Measurements from ENCODE around the gene LRRC58.

Gene LRRC58

DNA sequence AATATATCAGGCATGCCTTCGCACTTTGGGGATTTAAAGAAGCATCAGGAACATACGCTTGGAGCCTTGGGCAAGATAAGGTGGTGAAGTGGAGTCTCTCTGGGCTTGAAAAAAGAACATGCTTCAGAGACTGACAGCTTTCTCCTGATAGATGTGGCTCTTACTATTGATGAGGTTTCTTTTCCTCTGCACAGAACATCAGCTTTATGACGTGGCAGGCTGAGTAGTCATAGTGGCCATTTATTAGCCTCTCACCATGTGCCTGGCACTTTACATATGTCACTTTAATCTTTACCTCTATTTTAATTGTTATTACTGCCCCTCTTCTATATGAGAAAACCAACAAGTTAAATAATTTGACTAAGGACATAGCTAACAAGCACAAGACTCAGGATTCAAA is 19.0 kb upstream of the LRRC58 start:
- ATAC-seq (ENCODE audit: low read depth) (no peak), DNase-seq (ENCODE audit: low spot score) (no peak)
- H3K27ac ChIP-seq (ENCODE audit: poor library complexity, severe bottlenecking): no peak overlapping the region
- H3K4me3 ChIP-seq (ENCODE audit: severe bottlenecking): no peak overlapping the region
- TF ChIP-seq, protein P1, sequence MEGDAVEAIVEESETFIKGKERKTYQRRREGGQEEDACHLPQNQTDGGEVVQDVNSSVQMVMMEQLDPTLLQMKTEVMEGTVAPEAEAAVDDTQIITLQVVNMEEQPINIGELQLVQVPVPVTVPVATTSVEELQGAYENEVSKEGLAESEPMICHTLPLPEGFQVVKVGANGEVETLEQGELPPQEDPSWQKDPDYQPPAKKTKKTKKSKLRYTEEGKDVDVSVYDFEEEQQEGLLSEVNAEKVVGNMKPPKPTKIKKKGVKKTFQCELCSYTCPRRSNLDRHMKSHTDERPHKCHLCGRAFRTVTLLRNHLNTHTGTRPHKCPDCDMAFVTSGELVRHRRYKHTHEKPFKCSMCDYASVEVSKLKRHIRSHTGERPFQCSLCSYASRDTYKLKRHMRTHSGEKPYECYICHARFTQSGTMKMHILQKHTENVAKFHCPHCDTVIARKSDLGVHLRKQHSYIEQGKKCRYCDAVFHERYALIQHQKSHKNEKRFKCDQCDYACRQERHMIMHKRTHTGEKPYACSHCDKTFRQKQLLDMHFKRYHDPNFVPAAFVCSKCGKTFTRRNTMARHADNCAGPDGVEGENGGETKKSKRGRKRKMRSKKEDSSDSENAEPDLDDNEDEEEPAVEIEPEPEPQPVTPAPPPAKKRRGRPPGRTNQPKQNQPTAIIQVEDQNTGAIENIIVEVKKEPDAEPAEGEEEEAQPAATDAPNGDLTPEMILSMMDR (IDR thresholded peaks at IDR 0.05; ENCODE audit: poor library complexity, severe bottlenecking): no peak
- no peaks in the 10 kb centered on the region for H3K4me1 ChIP-seq (ENCODE audit: insufficient read depth, poor library complexity, severe bottlenecking)
- H3K36me3 ChIP-seq (ENCODE audit: low read depth): no peaks in the 10 kb centered on the region
- H3K27me3 ChIP-seq (ENCODE audit: insufficient read depth, poor library complexity, severe bottlenecking): peaks cover 17% of the 10 kb centered on the region
- H3K9me3 ChIP-seq (ENCODE audit: severe bottlenecking): no peaks in the 10 kb centered on the region

DNA sequence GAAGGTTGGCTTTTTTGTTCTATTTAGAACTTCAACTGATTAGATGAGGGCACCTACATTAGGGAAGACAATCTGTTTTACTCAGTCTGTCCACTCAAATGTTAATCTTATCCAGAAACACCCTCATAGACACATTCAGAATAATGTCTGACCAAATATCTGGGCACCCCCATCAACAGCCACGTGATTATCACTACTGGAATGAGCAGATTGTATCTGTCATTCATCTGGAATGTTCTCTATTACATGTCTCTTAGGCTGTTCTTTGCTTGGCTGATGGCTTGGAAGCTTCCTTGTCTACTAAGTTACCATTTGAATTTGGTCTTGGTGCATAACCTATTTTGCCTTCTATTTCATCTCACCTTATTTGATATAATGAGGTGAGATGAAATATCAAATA is 15.7 kb upstream of the LRRC58 start:
- peak; percentile 70; the same call in 2 of the 3 replicates for ATAC-seq (ENCODE audit: low read depth)
- no peak for DNase-seq (ENCODE audit: low spot score)
- no peak overlapping the region for H3K27ac ChIP-seq (ENCODE audit: poor library complexity, severe bottlenecking)
- no peaks in the 10 kb centered on the region for H3K9me3 ChIP-seq (ENCODE audit: severe bottlenecking)
- TF ChIP-seq, protein P1 (IDR thresholded peaks at IDR 0.05; ENCODE audit: poor library complexity, severe bottlenecking): no peak
- H3K4me3 ChIP-seq (ENCODE audit: severe bottlenecking): no peak overlapping the region
- H3K4me1 ChIP-seq (ENCODE audit: insufficient read depth, poor library complexity, severe bottlenecking): no peaks in the 10 kb centered on the region
- H3K36me3 ChIP-seq (ENCODE audit: low read depth): no peaks in the 10 kb centered on the region
- peaks cover 3% of the 10 kb centered on the region for H3K27me3 ChIP-seq (ENCODE audit: insufficient read depth, poor library complexity, severe bottlenecking)

DNA sequence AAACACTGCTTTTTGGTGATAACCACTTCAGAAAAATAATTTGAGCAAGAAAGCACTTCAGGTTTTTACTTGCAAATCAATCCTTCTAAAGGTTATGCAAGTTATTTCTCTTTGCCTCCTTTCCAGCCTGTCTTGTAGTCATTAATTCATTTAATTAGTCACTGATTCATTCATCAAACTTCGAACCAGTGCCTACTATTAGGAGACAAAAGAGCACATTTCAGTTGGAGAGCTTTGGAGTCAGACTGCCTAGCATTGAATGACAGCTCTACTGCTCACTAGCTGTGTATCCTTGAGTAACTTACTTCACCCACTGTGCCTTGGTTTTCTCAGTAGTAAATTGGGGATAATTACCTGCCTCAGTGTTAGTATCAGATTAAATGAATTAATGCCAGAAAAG is 14.9 kb upstream of the LRRC58 start:
- no peak for DNase-seq (ENCODE audit: low spot score)
- ATAC-seq (ENCODE audit: low read depth): no peak
- Histone ChIP-seq H3K4me1 (ENCODE audit: insufficient read depth, poor library complexity, severe bottlenecking) (no peaks in the 10 kb centered on the region), H3K27me3 (ENCODE audit: insufficient read depth, poor library complexity, severe bottlenecking) (peaks cover 3% of the 10 kb centered on the region), H3K36me3 (ENCODE audit: low read depth) (no peaks in the 10 kb centered on the region), H3K4me3 (ENCODE audit: severe bottlenecking) (no peak overlapping the region), H3K9me3 (ENCODE audit: severe bottlenecking) (no peaks in the 10 kb centered on the region), H3K27ac (ENCODE audit: poor library complexity, severe bottlenecking) (no peak overlapping the region)
- TF ChIP-seq, protein P1 (IDR thresholded peaks at IDR 0.05; ENCODE audit: poor library complexity, severe bottlenecking): no peak

DNA sequence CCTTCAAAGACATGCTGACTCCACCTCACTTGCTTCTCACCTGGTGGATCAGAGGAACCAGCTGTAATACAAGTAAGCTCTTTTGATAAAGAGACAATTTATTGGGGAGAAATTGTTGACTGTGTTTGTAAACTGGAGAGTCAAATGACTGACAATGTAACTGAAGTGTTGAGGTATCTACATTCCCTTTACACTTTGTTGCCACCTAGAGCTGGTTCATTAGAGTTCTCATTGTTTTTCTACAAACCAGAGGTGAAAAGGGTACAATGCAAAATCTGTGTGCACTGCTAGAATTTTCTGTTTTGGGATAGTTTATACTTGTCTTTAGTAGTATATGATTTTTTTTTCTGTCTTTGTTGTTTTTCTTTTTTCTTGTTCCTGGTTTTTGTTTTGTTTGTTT is 8.7 kb upstream of the LRRC58 start:
- no peaks in the 10 kb centered on the region for H3K27me3 ChIP-seq (ENCODE audit: insufficient read depth, poor library complexity, severe bottlenecking)
- ATAC-seq (ENCODE audit: low read depth) (no peak), DNase-seq (ENCODE audit: low spot score) (no peak)
- no peaks in the 10 kb centered on the region for H3K9me3 ChIP-seq (ENCODE audit: severe bottlenecking)
- no peak overlapping the region for H3K4me3 ChIP-seq (ENCODE audit: severe bottlenecking)
- no peaks in the 10 kb centered on the region for H3K36me3 ChIP-seq (ENCODE audit: low read depth)
- H3K27ac ChIP-seq (ENCODE audit: poor library complexity, severe bottlenecking): no peak overlapping the region
- TF ChIP-seq, protein P1 (IDR thresholded peaks at IDR 0.05; ENCODE audit: poor library complexity, severe bottlenecking): peak; percentile 13
- no peaks in the 10 kb centered on the region for H3K4me1 ChIP-seq (ENCODE audit: insufficient read depth, poor library complexity, severe bottlenecking)

DNA sequence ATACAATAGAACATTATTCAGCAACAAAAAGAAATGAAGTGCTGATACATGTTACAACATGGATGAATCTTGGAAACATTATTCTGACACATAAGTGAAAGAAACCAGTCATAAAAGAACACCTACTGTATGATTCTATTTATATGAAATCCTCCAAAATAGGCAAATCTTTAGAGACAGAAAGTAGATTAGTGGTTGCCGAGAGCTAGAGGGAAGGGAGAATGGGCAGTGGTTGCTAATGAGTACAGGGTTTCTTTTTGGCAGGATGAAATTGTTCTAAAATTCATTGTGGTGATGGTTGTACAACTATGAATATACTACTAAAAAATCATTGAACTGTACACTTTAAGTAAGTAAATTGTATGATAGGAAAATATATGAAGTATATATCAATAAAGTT is 6.3 kb upstream of the LRRC58 start:
- H3K9me3 ChIP-seq (ENCODE audit: severe bottlenecking): no peaks in the 10 kb centered on the region
- H3K36me3 ChIP-seq (ENCODE audit: low read depth): no peaks in the 10 kb centered on the region
- no peak overlapping the region for H3K27ac ChIP-seq (ENCODE audit: poor library complexity, severe bottlenecking)
- no peak for ATAC-seq (ENCODE audit: low read depth)
- TF ChIP-seq, protein P1 (IDR thresholded peaks at IDR 0.05; ENCODE audit: poor library complexity, severe bottlenecking): no peak
- no peak overlapping the region for H3K4me3 ChIP-seq (ENCODE audit: severe bottlenecking)
- peaks cover 3% of the 10 kb centered on the region for H3K4me1 ChIP-seq (ENCODE audit: insufficient read depth, poor library complexity, severe bottlenecking)
- no peak for DNase-seq (ENCODE audit: low spot score)
- H3K27me3 ChIP-seq (ENCODE audit: insufficient read depth, poor library complexity, severe bottlenecking): no peaks in the 10 kb centered on the region
